ENCODE measurements around the gene PTGES3L.
"Not testable (repeated sequence)": the region's sequence is repeated elsewhere in the genome, so short reads cannot be mapped to it uniquely, and the experiment has no call there.

The PTGES3L gene

GRCh38 chr17:42922294-42922693 is 57.6 kb downstream of the PTGES3L start:
- Histone ChIP-seq H3F3A (ENCODE audit: insufficient read depth, low read length) (peaks cover 19% of the 10 kb centered on the region), H3K4me3 (ENCODE audit: low read length) (no peak overlapping the region), H3K27ac (ENCODE audit: low read length) (no peak overlapping the region), H3K36me3 (replicated peaks; ENCODE audit: insufficient read depth, low read length) (no peaks in the 10 kb centered on the region), H3K79me2 (ENCODE audit: low read length) (no peaks in the 10 kb centered on the region), H2AFZ (ENCODE audit: low read length) (no peak overlapping the region), H3K9me2 (replicated peaks; ENCODE audit: insufficient read depth, low read length) (no peaks in the 10 kb centered on the region), H3K9ac (ENCODE audit: low read length) (no peak overlapping the region), H3K4me2 (ENCODE audit: low read depth, low read length) (no peak overlapping the region), H3K4me1 (ENCODE audit: low read length) (peaks cover 24% of the 10 kb centered on the region), H3K9me3 (replicated peaks; ENCODE audit: insufficient read depth, low read length) (no peaks in the 10 kb centered on the region), H4K20me1 (ENCODE audit: insufficient read depth, low read length) (no peaks in the 10 kb centered on the region), H3K27me3 (replicated peaks; ENCODE audit: insufficient read depth, low read length) (no peaks in the 10 kb centered on the region)
- no peak for TF ChIP-seq EZH2 (optimal IDR thresholded peaks at IDR 0.05; ENCODE audit: low read depth, low read length)
- TF ChIP-seq CTCF (IDR thresholded peaks at IDR 0.05; ENCODE audit: low read length) = no peak
- TF ChIP-seq EZH2phosphoT487 (IDR thresholded peaks at IDR 0.05; ENCODE audit: low read length) = no peak
- DNase-seq = no peak

GRCh38 chr17:42920922-42921321 is 59.0 kb downstream of the PTGES3L start:
- Histone ChIP-seq H3K27me3 (replicated peaks; ENCODE audit: insufficient read depth, low read length) (no peaks in the 10 kb centered on the region), H3K9me2 (replicated peaks; ENCODE audit: insufficient read depth, low read length) (no peaks in the 10 kb centered on the region), H4K20me1 (ENCODE audit: insufficient read depth, low read length) (no peaks in the 10 kb centered on the region), H3K79me2 (ENCODE audit: low read length) (no peaks in the 10 kb centered on the region), H3K27ac (ENCODE audit: low read length) (peak overlapping the region; percentile 66; the same call in 1 of the 2 replicates), H3K36me3 (replicated peaks; ENCODE audit: insufficient read depth, low read length) (no peaks in the 10 kb centered on the region), H3F3A (ENCODE audit: insufficient read depth, low read length) (peaks cover 19% of the 10 kb centered on the region), H3K4me3 (ENCODE audit: low read length) (no peak overlapping the region), H3K9me3 (replicated peaks; ENCODE audit: insufficient read depth, low read length) (no peaks in the 10 kb centered on the region), H3K9ac (ENCODE audit: low read length) (no peak overlapping the region), H2AFZ (ENCODE audit: low read length) (peak overlapping the region; percentile 35), H3K4me2 (ENCODE audit: low read depth, low read length) (peak overlapping the region; percentile 0; the same call in 1 of the 2 replicates), H3K4me1 (ENCODE audit: low read length) (peaks cover 24% of the 10 kb centered on the region)
- TF ChIP-seq CTCF (IDR thresholded peaks at IDR 0.05; ENCODE audit: low read length) (0 out of 2 replicates have a peak, but pooled peaks have one; percentile 3), EZH2 (optimal IDR thresholded peaks at IDR 0.05; ENCODE audit: low read depth, low read length) (no peak)
- DNase-seq = peak; percentile 36

GRCh38 chr17:42920106-42920900 is 59.6 kb downstream of the PTGES3L start:
- Histone ChIP-seq H4K20me1 (ENCODE audit: insufficient read depth, low read length) (no peaks in the 10 kb centered on the region), H3F3A (ENCODE audit: insufficient read depth, low read length) (peaks cover 19% of the 10 kb centered on the region), H3K4me3 (ENCODE audit: low read length) (peak overlapping the region; percentile 16; the same call in 1 of the 2 replicates), H3K27me3 (replicated peaks; ENCODE audit: insufficient read depth, low read length) (no peaks in the 10 kb centered on the region), H3K9me2 (replicated peaks; ENCODE audit: insufficient read depth, low read length) (no peaks in the 10 kb centered on the region), H3K4me2 (ENCODE audit: low read depth, low read length) (peak overlapping the region; percentile 83), H3K9ac (ENCODE audit: low read length) (peak overlapping the region; percentile 4; the same call in 1 of the 2 replicates), H3K27ac (ENCODE audit: low read length) (peak overlapping the region; percentile 66; the same call in 1 of the 2 replicates), H3K4me1 (ENCODE audit: low read length) (peaks cover 24% of the 10 kb centered on the region), H3K9me3 (replicated peaks; ENCODE audit: insufficient read depth, low read length) (no peaks in the 10 kb centered on the region), H2AFZ (ENCODE audit: low read length) (peak overlapping the region; percentile 97), H3K79me2 (ENCODE audit: low read length) (no peaks in the 10 kb centered on the region), H3K36me3 (replicated peaks; ENCODE audit: insufficient read depth, low read length) (no peaks in the 10 kb centered on the region)
- DNase-seq = peak; percentile 81
- TF ChIP-seq EZH2phosphoT487 (IDR thresholded peaks at IDR 0.05; ENCODE audit: low read length) (no peak), CTCF (IDR thresholded peaks at IDR 0.05; ENCODE audit: low read length) (no peak), EZH2 (optimal IDR thresholded peaks at IDR 0.05; ENCODE audit: low read depth, low read length) (no peak)

- H2AFZ ChIP-seq (ENCODE audit: low read length) = peak overlapping the region; percentile 97
- not testable (repeated sequence) for H3K79me2 ChIP-seq (ENCODE audit: low read length); H3K9me2 ChIP-seq (replicated peaks; ENCODE audit: insufficient read depth, low read length)
These were observed 60.3 kb downstream of the PTGES3L start for GRCh38 chr17:42919522-42920077.

More at GRCh38 chr17:42919522-42920077, 60.3 kb downstream of the PTGES3L start:
- Histone ChIP-seq H3K9ac (ENCODE audit: low read length) (peak overlapping the region; percentile 4; the same call in 1 of the 2 replicates), H3K27ac (ENCODE audit: low read length) (peak overlapping the region; percentile 66; the same call in 1 of the 2 replicates), H3F3A (ENCODE audit: insufficient read depth, low read length) (peaks cover 19% of the 10 kb centered on the region), H3K4me1 (ENCODE audit: low read length) (peaks cover 24% of the 10 kb centered on the region), H3K4me3 (ENCODE audit: low read length) (peak overlapping the region; percentile 16; the same call in 1 of the 2 replicates), H3K4me2 (ENCODE audit: low read depth, low read length) (peak overlapping the region; percentile 83)
- not testable (repeated sequence) for H4K20me1 ChIP-seq (ENCODE audit: insufficient read depth, low read length); H3K36me3 ChIP-seq (replicated peaks; ENCODE audit: insufficient read depth, low read length); DNase-seq; H3K27me3 ChIP-seq (replicated peaks; ENCODE audit: insufficient read depth, low read length); H3K9me3 ChIP-seq (replicated peaks; ENCODE audit: insufficient read depth, low read length)
